ENCODE results near the gene UBASH3A. TPM values are rescaled to one million over a fixed set of nuclear protein-coding genes. Genes with fewer than 3 reads are reported as not detected.

Gene UBASH3A, protein sequence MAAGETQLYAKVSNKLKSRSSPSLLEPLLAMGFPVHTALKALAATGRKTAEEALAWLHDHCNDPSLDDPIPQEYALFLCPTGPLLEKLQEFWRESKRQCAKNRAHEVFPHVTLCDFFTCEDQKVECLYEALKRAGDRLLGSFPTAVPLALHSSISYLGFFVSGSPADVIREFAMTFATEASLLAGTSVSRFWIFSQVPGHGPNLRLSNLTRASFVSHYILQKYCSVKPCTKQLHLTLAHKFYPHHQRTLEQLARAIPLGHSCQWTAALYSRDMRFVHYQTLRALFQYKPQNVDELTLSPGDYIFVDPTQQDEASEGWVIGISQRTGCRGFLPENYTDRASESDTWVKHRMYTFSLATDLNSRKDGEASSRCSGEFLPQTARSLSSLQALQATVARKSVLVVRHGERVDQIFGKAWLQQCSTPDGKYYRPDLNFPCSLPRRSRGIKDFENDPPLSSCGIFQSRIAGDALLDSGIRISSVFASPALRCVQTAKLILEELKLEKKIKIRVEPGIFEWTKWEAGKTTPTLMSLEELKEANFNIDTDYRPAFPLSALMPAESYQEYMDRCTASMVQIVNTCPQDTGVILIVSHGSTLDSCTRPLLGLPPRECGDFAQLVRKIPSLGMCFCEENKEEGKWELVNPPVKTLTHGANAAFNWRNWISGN
- total RNA-seq = not detected in 2 replicates

DNA sequence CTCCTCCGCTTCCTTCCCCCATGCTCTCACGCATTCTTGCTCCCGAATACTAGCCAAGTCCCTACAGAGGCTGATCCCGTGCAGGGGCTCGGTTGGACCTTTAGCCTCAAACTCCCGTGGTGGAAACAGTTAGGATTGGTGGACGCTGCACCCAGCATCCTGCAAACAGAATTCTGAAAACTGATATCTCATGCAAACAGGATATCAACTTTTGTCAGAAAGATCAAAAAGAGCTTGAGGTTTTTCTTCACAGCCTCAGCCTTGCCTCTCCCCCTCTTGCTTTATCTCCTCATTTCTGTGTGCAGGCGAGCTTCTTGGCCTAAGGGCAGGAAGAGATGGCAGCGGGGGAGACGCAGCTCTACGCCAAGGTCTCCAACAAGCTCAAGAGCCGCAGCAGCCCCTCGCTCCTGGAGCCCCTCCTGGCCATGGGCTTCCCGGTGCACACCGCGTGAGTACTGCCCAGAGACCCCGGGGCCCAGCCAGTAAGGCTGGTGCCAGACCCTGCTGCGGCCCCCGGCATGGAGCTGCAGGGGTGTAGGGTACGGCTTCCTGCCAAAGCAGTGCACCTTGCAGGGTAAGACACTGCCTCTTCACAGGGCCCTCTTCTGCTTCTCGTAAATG, at the start of gene UBASH3A:
Gene UBASH3A (plus strand): TSS at position 292 of the 621 bp plus-strand sequence. CDS start 44 bp downstream, at position 336.
- no peak for DNase-seq (ENCODE audit: low read depth in 2 of 2)

DNA sequence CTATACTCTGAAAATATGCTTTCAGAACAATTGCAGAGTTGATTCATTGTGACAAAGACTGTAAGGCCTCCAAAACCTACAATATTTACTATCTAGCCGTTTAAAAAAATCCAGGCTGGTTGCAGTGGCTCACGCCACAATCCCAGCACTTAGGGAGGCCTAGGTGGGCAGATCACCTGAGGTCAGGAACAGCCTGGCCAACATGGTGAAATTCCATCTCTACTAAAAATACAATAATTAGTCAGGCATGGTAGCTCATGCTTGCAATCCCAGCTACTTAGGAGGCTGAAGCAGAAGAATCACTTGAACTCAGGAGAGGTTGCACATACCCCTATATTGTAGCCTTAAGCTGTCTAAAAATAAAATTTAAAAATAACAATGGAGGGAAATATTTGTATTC, 47.7 kb upstream of the UBASH3A start:
- DNase-seq (ENCODE audit: low read depth in 2 of 2) = no peak

DNA sequence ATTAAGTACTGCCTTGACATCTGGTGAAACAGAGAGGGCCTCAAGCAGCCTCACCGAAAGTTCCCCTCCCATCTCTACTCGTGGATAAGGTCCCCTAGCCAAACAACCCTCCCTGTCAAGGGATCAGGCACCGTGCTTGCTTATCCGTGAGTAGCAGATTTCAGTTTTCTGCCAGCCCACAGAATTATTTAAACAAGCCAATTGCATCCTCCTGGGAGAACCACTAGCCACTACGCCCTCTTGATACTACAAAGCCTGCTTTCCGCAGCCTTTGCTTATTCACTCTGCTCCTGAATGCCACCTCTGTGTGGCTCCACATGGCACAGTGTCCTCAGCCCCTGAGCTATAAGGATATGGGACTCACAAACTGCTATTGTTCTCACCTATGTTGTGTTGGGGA, 47.1 kb upstream of the UBASH3A start:
- DNase-seq (ENCODE audit: low read depth in 2 of 2) = no peak

DNA sequence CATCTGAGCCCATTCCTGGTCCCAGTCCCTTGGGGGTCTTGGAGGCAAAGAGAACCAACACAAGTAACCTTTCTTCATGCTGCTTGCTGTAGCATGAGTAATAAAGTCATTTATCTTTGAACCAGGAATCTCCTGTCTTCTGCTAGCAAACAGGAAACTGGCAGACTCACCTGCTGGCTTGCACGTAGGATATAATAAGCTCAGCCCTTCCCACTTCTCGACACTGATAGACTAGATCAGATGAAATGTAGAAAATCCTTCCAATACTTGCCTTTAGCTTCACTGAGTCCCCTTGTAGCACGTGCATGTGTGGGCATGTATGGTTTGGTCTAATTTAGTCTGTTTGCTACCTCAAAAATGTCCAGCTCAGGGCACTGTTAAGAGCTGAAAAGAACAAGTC, 46.4 kb upstream of the UBASH3A start:
- no peak for DNase-seq (ENCODE audit: low read depth in 2 of 2)

GRCh38 chr21:42358261-42358660, 45.4 kb upstream of the UBASH3A start:
- no peak for DNase-seq (ENCODE audit: low read depth in 2 of 2)

GRCh38 chr21:42358937-42359336, 44.8 kb upstream of the UBASH3A start:
- no peak for DNase-seq (ENCODE audit: low read depth in 2 of 2)

- DNase-seq (ENCODE audit: low read depth in 2 of 2) = no peak
Measured at GRCh38 chr21:42360317-42360716, 43.4 kb upstream of the UBASH3A start.

DNA sequence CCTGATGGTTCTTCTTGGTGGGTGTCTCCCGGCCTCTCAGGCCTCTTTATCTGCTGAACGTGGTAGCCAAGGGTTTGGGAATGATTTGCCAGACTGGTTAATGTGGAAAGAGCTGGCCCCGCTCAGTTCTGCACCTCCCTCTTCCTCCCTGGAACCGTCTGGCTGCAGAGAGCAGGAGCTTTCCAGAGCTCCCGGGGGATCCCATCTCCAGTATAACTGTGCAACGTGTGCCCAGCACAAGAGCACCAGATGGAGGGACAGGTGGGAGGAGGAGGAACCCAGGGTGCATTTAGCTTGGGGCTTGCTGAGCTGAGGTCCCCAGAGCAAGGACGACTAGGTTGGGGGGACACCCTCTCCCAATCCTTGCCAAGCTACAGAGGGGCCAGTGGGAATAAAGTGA, 42.4 kb upstream of the UBASH3A start:
- no peak for DNase-seq (ENCODE audit: low read depth in 2 of 2)

- DNase-seq (ENCODE audit: low read depth in 2 of 2) = no peak
Measured at GRCh38 chr21:42362198-42362597, 41.5 kb upstream of the UBASH3A start.

- DNase-seq (ENCODE audit: low read depth in 2 of 2) = no peak
Measured at GRCh38 chr21:42362700-42363099, 41.0 kb upstream of the UBASH3A start.

DNA sequence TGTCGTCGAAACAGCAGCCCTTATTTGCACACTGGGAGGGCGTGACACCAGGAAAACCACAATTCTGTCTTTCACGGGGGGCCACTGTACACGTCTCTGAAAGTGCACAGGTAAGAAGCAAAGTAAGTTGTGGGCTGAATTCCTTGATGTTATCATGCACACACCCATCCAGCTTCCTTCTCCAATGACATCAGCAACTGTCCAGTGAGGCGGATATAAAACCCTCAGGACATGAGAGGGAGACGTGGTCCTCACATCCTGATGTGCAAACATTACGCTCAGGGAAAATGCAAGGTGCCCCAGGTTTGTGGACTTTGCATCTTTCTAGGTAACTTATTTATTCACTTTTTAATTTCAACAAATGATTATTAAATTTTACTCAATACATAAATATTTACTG, 40.4 kb upstream of the UBASH3A start:
- DNase-seq (ENCODE audit: low read depth in 2 of 2) = no peak

DNA sequence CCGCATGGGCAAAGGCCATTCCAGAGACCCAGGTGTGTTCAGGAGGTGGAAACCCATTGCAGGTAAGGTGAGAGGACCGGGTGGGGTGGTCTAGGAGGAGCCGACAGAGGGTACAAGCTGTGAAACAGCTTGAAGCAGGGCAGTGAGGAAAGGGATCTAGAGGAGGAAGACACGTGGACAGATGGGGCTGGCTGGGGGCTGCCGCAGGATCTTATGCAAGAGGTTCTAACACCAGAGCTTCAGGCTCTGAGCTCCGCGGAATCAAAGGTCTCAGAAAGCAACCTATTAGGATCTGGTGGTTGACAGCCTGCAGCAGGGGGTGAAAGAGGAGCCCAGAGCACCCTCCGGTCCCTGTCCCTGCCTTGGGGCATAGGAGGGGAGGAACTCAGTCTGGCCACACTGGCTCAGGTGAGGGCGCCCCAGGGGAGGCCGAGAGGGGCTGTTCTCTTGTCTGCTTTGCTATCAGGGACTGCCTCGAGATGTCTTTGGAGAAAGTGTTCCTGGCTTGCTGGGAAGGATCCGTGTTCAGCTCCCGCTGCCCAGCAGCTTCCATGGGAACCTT, 39.3 kb upstream of the UBASH3A start:
- DNase-seq (ENCODE audit: low read depth in 2 of 2) = no peak

- no peak for DNase-seq (ENCODE audit: low read depth in 2 of 2)
Measured at GRCh38 chr21:42365770-42366169, 37.9 kb upstream of the UBASH3A start.

GRCh38 chr21:42366292-42367010, 37.3 kb upstream of the UBASH3A start, which contains the start of gene TFF1:
Gene TFF1 (minus strand): TSS chr21:42366535. CDS start chr21:42366495, 40 bp downstream.
- DNase-seq (ENCODE audit: low read depth in 2 of 2) = peak; percentile 81

DNA sequence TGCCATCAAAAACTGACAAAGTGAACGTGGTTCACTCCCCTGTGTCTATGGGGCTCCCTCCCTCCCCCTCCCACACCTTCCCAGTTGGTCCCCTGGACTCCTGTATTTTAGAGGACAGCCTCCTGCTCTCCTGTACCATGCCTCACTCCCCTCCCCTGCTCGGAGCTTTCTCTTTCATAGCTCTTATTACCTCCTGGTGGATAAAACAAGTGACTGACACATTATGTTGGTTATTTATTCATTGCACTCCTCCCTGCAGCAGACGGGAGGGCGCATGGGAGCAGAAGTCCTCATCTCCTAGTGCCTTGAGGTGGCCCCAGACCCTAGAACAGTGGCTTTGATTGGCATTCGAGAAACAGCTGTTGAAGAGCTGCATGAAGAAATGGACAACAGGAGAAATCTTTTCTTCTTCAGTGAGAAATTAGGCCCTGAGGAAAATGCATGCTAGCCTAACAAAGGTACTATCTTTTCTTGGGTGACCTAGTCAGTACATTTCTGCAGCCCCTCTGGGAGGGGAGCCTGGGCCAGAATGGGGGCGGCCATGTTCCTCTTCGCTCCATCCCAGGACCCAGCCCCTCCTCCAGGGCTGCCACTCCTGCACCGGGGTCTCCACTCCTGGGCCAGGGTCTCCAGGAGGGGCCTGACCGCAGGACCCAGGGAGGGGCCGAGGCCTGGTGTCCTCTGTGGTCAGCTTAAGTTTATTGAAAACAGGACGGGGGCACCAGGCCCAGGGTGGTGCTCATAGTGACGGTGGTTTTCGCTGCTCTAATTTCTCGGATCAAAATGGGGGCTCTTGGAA, 36.1 kb upstream of the UBASH3A start:
- no peak for DNase-seq (ENCODE audit: low read depth in 2 of 2)

GRCh38 chr21:42369821-42370220, 33.9 kb upstream of the UBASH3A start:
- no peak for DNase-seq (ENCODE audit: low read depth in 2 of 2)

- DNase-seq (ENCODE audit: low read depth in 2 of 2) = no peak
Measured at GRCh38 chr21:42370894-42371654, 32.6 kb upstream of the UBASH3A start.

- DNase-seq (ENCODE audit: low read depth in 2 of 2) = no peak
Measured at GRCh38 chr21:42373196-42373907, 30.4 kb upstream of the UBASH3A start.

DNA sequence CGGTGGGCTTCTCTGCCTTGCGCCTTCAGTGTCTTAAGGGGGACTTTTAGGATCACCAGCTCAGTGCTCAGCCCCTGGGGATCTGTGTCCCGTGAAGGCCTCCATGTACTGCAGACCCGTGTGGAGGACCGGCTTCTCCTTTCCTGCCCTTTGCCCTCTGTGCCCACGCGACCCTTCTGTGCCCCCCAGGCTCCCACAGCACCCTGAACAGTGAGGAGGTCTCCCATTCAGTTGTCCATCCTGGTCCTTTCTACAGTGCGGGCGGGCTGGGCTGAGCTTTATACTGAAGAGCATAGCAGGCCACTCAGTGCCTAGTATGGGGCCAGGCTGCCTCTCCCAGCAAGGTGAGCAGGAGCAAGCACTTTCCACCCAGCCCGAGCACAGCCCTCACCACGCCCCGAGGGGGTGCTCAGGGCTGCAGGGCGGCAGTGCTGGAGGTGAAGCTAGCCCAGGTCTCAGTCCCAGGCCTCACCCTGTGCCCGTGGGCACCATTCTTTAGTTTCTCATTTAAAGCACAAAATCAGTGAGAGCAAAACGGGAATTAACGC, 29.7 kb upstream of the UBASH3A start:
- no peak for DNase-seq (ENCODE audit: low read depth in 2 of 2)
